Activated CD4-positive, alpha-beta memory T cell treated with anti-CD3 and anti-CD28 coated beads for 36 hours (primary cell): Measurements from ENCODE around the gene SLC9A4. TPM values are rescaled to one million over a fixed set of nuclear protein-coding genes. Genes with fewer than 3 reads are reported as not detected.
A peak's percentile ranks its signal among the peaks of the same experiment; 100 is the strongest.
"Not testable (repeated sequence)": the region's sequence is repeated elsewhere in the genome, so short reads cannot be mapped to it uniquely, and the experiment has no call there.

Experiments
- CTCF ChIA-PET: fragments of 350-600 bp; sonication (Branson Sonifier 250); formaldehyde crosslinking; loops from one replicate; lab custom pipeline; 2021; ENCODE audit warnings: antibody characterized with exemption, inconsistent platforms; lab: Charles Lee
- POLR2A ChIA-PET: fragments of 350-600 bp; sonication (Branson Sonifier 250); formaldehyde crosslinking; loops from one replicate; lab custom pipeline; 2021; ENCODE audit warnings: antibody characterized with exemption; lab: Charles Lee
- DNase-seq: peaks from one replicate; pipeline ENCODE4 v3.0.0-alpha.2; 2020
- H3K27ac Mint-ChIP-seq: one replicate; pipeline ENCODE4 v1.8.0; 2021; ENCODE audit warnings: mixed read lengths
- H3K27me3 Mint-ChIP-seq: one replicate; pipeline ENCODE4 v1.8.0; 2021; ENCODE audit warnings: mixed read lengths
- H3K36me3 Mint-ChIP-seq: one replicate; pipeline ENCODE4 v1.8.0; 2021; ENCODE audit warnings: mixed read lengths
- H3K4me1 Mint-ChIP-seq: one replicate; pipeline ENCODE4 v1.8.0; 2021; ENCODE audit warnings: low read depth, mixed read lengths
- H3K4me3 Mint-ChIP-seq: one replicate; pipeline ENCODE4 v1.8.0; 2021; ENCODE audit warnings: mild to moderate bottlenecking, mixed read lengths
- H3K9me3 Mint-ChIP-seq: one replicate; pipeline ENCODE4 v1.8.0; 2021; ENCODE audit warnings: mixed read lengths
- intact Hi-C: fragments of 100-400 bp; cut with micrococcal nuclease; formaldehyde crosslinking; loops from one replicate; pipeline ENCODE4 v1.15.1; 2023
- microRNA-seq: library from miRNA; unstranded; fragments of <30 nt; microRNA quantifications from one replicate; pipeline ENCODE4 v1.2.0, GENCODE V29; 2022; ENCODE audit warnings: borderline number of aligned reads, borderline microRNAs expressed, borderline replicate concordance
- total RNA-seq, 2 experiments: library from RNA; stranded (reverse); gene quantifications; one replicate each; pipeline ENCODE4 v1.2.3, GENCODE V29; 2021

The SLC9A4 gene
- total RNA-seq, 2 experiments from 2014 or later: 0.10 TPM; not detected in 1

DNA sequence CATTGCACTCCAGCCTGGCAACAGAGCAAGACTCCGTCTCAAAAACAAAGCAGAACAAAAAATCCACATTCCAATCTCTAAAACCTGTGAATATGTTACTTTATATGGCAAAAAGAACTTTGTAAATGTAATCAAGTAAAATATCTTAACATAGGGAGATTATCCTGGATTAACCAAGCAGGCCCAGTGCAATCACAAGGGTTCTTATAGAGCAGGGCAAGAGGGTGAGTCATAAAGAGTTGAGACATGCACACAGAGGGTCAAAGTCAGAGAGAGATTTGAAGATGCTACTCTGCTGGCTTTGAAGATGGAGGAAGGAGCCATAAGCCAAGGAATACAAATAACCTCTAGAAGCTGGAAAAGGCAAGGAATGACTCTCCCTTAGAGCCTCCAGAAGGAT lies 85.4 kb downstream of the SLC9A4 start:
- H3K4me3 Mint-ChIP-seq: no peak overlapping the region
- peaks cover 2% of the 10 kb centered on the region for H3K27me3 Mint-ChIP-seq
- H3K4me1 Mint-ChIP-seq: no peaks in the 10 kb centered on the region
- H3K36me3 Mint-ChIP-seq: no peaks in the 10 kb centered on the region
- no peaks in the 10 kb centered on the region for H3K9me3 Mint-ChIP-seq
- ChIA-PET POLR2A (no interaction called here), CTCF (interaction anchor here (0.7 kb wide), 1 partner anchor 178 kb away, joined by 3 read pairs; a partner anchor contains a TSS)
- no peak overlapping the region for H3K27ac Mint-ChIP-seq
- intact Hi-C loops: no loop called here
- no peak for DNase-seq

DNA sequence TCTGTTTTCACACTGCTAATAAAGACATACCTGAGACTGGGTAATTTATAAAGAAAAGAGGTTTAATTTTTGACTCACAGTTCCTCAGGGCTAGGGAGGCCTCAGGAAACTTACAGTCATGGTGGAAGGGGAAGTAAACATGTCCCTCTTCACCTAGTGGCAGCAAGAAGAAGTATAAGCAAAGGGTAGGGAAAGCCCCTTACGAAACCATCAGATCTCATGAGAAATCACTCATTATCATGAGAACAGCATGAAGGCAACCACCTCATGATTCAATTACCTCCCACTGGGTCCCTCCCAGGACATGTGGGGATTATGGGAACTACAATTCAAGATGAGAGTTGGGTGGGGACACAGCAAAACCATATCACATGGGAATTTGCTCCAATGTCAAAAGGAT lies 89.5 kb downstream of the SLC9A4 start:
- DNase-seq, H3K36me3 Mint-ChIP-seq, H3K27me3 Mint-ChIP-seq, H3K4me1 Mint-ChIP-seq, H3K4me3 Mint-ChIP-seq, H3K27ac Mint-ChIP-seq, H3K9me3 Mint-ChIP-seq, intact Hi-C loops, POLR2A ChIA-PET, CTCF ChIA-PET: not testable (repeated sequence)

DNA sequence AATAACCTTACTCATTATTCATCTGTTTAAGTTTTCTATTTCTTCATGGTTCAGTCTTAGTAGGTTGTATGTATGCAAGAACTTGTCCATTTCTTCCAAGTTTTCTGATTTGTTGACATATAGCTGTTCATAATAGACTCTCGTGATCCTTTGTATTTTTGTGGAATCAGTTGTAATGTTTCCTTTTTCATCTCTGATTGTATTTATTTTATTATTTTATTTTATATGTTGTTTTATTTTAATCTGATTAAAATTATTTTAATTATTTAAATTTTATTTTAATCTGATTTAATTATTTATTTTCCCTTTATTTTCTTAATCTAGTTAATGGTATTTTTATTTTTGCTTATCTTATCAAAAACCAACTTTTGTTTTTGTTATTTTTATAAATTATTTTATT lies 102.9 kb downstream of the SLC9A4 start:
- CTCF ChIA-PET: interaction anchor here (0.6 kb wide), 1 partner anchor 16 kb away, joined by 3 read pairs; no protein-coding TSS in a partner anchor
- DNase-seq: no peak
- peaks cover 6% of the 10 kb centered on the region for H3K9me3 Mint-ChIP-seq
- H3K36me3 Mint-ChIP-seq: no peaks in the 10 kb centered on the region
- H3K4me1 Mint-ChIP-seq: no peaks in the 10 kb centered on the region
- H3K27ac Mint-ChIP-seq: no peak overlapping the region
- H3K27me3 Mint-ChIP-seq: peaks cover 11% of the 10 kb centered on the region
- POLR2A ChIA-PET: no interaction called here
- no peak overlapping the region for H3K4me3 Mint-ChIP-seq
- intact Hi-C loops: no loop called here

DNA sequence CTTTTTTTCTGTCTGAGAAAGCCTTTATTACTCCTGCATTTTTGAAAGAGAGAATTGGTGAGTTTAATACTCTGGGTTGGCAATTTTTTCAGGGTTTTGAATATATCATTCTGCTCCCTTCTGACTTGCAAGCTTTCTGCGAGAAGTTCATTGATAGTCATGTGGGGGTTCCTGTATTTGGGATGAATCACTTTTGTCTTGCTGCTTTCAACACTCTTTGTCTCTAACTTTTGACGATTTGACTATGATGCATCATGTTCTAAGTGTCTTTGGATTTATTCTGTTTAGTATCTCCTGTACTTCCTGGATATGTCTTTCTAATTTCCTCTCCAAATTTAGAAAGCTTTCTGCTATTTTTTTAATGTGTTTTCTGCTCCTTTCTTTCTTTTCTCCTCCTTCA lies 105.3 kb downstream of the SLC9A4 start:
- peaks cover 4% of the 10 kb centered on the region for H3K4me1 Mint-ChIP-seq
- ChIA-PET CTCF (interaction anchor here (1.5 kb wide), 1 partner anchor 37 kb away, joined by 4 read pairs; no protein-coding TSS in a partner anchor), POLR2A (no interaction called here)
- DNase-seq: no peak
- H3K4me3 Mint-ChIP-seq: no peak overlapping the region
- H3K27me3 Mint-ChIP-seq: peaks cover 11% of the 10 kb centered on the region
- H3K9me3 Mint-ChIP-seq: peaks cover 7% of the 10 kb centered on the region
- H3K36me3 Mint-ChIP-seq: no peaks in the 10 kb centered on the region
- H3K27ac Mint-ChIP-seq: no peak overlapping the region
- intact Hi-C loops: no loop called here

DNA sequence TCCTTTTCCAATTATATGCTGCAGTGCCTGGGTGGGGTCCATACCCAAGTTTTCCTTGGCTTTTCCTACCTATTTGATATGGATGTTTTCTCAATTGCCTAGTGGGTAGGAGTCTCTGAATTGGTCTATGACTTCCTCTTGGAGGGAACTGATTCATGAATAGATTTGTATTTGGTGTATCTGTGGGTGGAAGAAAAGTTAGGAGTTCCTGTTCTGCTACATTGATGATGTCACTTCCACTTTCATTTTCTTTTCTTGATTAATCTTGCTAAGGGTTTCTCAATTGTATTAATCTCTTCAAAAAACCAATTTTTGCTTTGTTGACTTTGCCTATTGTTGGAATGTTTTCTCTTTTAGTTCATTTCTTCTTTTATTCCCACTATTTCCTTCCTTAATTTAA lies 108.9 kb downstream of the SLC9A4 start:
- H3K36me3 Mint-ChIP-seq: no peaks in the 10 kb centered on the region
- H3K27ac Mint-ChIP-seq: no peak overlapping the region
- peaks cover 3% of the 10 kb centered on the region for H3K9me3 Mint-ChIP-seq
- intact Hi-C loops: no loop called here
- DNase-seq: no peak
- H3K4me1 Mint-ChIP-seq: peaks cover 4% of the 10 kb centered on the region
- H3K4me3 Mint-ChIP-seq: no peak overlapping the region
- POLR2A ChIA-PET: no interaction called here
- H3K27me3 Mint-ChIP-seq: peaks cover 12% of the 10 kb centered on the region
- CTCF ChIA-PET: no interaction called here

DNA sequence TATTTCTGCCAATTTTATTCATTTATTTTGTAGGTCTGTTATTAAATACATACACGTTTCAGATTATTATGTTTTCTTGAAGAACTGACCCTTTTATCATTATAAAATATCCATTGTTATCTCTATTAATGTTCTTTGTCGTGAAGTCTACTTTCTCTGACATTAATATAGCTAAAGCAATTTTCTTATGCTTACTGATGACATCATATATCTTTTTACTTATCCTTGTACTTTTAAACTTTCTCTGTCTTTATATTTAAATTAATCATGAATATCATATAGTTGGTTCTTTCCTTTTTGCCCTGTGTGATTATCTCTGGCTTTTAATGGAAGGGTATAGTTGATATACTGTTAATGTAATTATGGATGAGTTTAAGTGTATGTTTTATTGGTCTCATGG lies 109.8 kb downstream of the SLC9A4 start:
- intact Hi-C loops: no loop called here
- H3K9me3 Mint-ChIP-seq: peaks cover 3% of the 10 kb centered on the region

More for the DNA sequence above, 109.8 kb downstream of the SLC9A4 start:
- Mint-ChIP-seq H3K27me3 (peaks cover 14% of the 10 kb centered on the region), H3K27ac (no peak overlapping the region), H3K4me3 (no peak overlapping the region), H3K4me1 (peaks cover 4% of the 10 kb centered on the region), H3K36me3 (no peaks in the 10 kb centered on the region)
- CTCF ChIA-PET: no interaction called here
- POLR2A ChIA-PET: no interaction called here
- no peak for DNase-seq

Small RNAs within 50 kb of the gene (microRNA-seq; reads per million reads assigned to microRNA genes)
- gene MIR4772: 28.7 reads per million, percentile 49 among the genes with 10 or more reads in this experiment

Other genes with a start within 250 kb of the SLC9A4 start
- 1 to 10 TPM; 1.3 TPM for gene IL1RL1, start 161.7 kb upstream of the SLC9A4 start, total RNA-seq
- 10 to 100 TPM; 25.5 to 26.6 TPM for gene IL18R1, start 117.4 kb upstream of the SLC9A4 start, total RNA-seq
- 10 to 100 TPM in 1 of 2 experiments, 1 to 10 TPM in 1; 9.0 to 10.6 TPM for gene IL18RAP, start 50.1 kb upstream of the SLC9A4 start, total RNA-seq
- not detected for gene SLC9A2, start 146.3 kb downstream of the SLC9A4 start, total RNA-seq